Measurements from ENCODE around the gene TMTC4.

DNA sequence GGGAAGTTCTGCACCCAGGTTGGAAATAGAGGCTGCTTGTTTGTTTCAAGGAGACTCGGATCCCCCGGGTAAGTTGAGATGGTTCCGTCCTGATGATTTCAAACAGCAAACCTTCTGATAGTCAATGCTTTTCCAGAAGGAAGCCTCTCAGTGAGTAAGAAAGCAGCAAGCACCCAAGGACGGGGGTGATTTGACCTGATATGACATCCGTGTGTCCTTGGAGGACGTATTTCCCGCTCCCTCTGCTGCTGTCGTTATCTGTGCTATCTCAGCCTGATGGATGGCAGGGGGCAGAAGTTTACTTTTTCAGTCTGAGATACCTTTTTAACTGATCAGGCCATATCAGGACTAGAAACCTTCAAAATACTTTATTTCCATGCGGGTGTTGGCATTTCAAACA is 80.3 kb downstream of the TMTC4 start:
- TF ChIP-seq, protein P1, sequence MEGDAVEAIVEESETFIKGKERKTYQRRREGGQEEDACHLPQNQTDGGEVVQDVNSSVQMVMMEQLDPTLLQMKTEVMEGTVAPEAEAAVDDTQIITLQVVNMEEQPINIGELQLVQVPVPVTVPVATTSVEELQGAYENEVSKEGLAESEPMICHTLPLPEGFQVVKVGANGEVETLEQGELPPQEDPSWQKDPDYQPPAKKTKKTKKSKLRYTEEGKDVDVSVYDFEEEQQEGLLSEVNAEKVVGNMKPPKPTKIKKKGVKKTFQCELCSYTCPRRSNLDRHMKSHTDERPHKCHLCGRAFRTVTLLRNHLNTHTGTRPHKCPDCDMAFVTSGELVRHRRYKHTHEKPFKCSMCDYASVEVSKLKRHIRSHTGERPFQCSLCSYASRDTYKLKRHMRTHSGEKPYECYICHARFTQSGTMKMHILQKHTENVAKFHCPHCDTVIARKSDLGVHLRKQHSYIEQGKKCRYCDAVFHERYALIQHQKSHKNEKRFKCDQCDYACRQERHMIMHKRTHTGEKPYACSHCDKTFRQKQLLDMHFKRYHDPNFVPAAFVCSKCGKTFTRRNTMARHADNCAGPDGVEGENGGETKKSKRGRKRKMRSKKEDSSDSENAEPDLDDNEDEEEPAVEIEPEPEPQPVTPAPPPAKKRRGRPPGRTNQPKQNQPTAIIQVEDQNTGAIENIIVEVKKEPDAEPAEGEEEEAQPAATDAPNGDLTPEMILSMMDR (conservative IDR thresholded peaks at IDR 0.05; ENCODE audit: low read depth, low read length), result no peak
- no peak for TF ChIP-seq RCOR1 (IDR thresholded peaks at IDR 0.05; ENCODE audit: insufficient replicate concordance, low read length)
- no peak for TF ChIP-seq RFX5 (IDR thresholded peaks at IDR 0.05; ENCODE audit: low read depth, low read length)
- no peak for TF ChIP-seq MAZ (IDR thresholded peaks at IDR 0.05; ENCODE audit: borderline replicate concordance, low read depth, low read length)
- TF ChIP-seq MXI1 (IDR thresholded peaks at IDR 0.05; ENCODE audit: borderline replicate concordance, low read depth, low read length), result no peak
- TF ChIP-seq POLR2A (IDR thresholded peaks at IDR 0.05; ENCODE audit: low read depth, low read length), result no peak
- no peak for TF ChIP-seq RAD21 (IDR thresholded peaks at IDR 0.05; ENCODE audit: low read length)
- no peak for TF ChIP-seq SMC3 (IDR thresholded peaks at IDR 0.05; ENCODE audit: low read depth, low read length)
- no peak for TF ChIP-seq FOS (IDR thresholded peaks at IDR 0.05; ENCODE audit: low read depth, low read length)
- TF ChIP-seq CEBPB (IDR thresholded peaks at IDR 0.05; ENCODE audit: low read depth, low read length), result no peak
- no peak for TF ChIP-seq NFE2L2 (IDR thresholded peaks at IDR 0.05; ENCODE audit: low read depth, low read length)
- TF ChIP-seq MAFK (IDR thresholded peaks at IDR 0.05; ENCODE audit: low read depth, low read length), result no peak
- TF ChIP-seq, protein P2, sequence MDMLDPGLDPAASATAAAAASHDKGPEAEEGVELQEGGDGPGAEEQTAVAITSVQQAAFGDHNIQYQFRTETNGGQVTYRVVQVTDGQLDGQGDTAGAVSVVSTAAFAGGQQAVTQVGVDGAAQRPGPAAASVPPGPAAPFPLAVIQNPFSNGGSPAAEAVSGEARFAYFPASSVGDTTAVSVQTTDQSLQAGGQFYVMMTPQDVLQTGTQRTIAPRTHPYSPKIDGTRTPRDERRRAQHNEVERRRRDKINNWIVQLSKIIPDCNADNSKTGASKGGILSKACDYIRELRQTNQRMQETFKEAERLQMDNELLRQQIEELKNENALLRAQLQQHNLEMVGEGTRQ (IDR thresholded peaks at IDR 0.05; ENCODE audit: low read depth, low read length), result no peak

Measured in IMR-90 (cell line).